ENCODE results near the gene MYO7A.

GRCh38 chr11:77111277-77111676 is 16.8 kb upstream of the MYO7A start:
- TF ChIP-seq CTCF (IDR thresholded peaks at IDR 0.05): no peak
- no peak for TF ChIP-seq POLR2A (IDR thresholded peaks at IDR 0.05)
